ENCODE results near the gene GPD2.

The GPD2 gene

DNA sequence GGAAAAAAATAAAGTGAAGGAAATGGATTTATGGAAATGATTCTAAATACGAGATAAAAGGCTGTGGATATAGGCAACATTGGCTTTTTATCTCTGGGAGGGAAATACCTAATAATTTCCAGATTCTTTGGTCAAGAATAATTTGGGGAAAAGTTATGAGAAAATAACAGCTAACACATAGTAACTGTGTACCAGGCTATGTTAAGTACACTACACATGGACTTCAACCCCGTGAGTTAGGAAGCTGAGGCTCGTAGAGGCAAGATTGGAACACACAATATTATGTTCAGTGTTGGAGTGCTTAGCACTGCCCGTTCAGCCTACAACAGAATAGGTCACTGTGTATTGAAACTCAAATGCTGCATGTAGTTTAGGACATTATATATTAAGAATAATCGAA is 34.3 kb upstream of the GPD2 start:
- H3K9ac ChIP-seq (ENCODE audit: low read length in 5 of 5) = no peak overlapping the region
- H3K27me3 ChIP-seq (ENCODE audit: control insufficient read depth in 5 of 5, insufficient read depth in 4 of 5, low read length in 5 of 5) = no peaks in the 10 kb centered on the region
- no peak overlapping the region for H3K4me3 ChIP-seq (ENCODE audit: low read depth in 1 of 5, low read length in 5 of 5)
- no peak overlapping the region for H3K27ac ChIP-seq (ENCODE audit: low read depth, low read length)
- no peaks in the 10 kb centered on the region for H3K36me3 ChIP-seq (ENCODE audit: control insufficient read depth in 5 of 5, insufficient read depth in 5 of 5, low read length in 5 of 5)
- no peaks in the 10 kb centered on the region for H3K9me3 ChIP-seq (ENCODE audit: control insufficient read depth in 5 of 5, low read length in 5 of 5)
- H3K4me1 ChIP-seq (ENCODE audit: control insufficient read depth in 5 of 5, insufficient read depth in 5 of 5, low read length in 5 of 5) = peaks cover 6 to 19% (median 14%) of the 10 kb centered on the region in 5 donors

DNA sequence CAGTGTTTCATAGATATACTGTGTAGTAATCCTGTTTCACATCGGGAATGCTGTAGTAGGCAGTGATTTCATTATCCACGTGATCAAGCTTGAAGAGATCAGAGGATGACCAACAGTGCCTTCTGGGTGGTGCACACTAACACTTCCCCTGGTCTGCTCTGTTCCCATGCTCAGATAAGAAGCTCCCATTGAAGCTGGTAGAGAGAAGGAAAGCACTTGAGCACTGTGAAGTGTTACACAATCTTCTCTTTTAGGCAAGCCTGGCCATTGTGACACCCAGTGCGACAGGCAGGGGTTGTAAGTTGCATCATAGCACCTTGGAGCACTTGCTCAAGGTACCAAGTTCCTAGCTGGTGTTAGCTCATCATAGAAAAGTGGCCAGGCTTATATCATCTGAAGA is 30.6 kb upstream of the GPD2 start:
- H3K9ac ChIP-seq (ENCODE audit: low read length in 5 of 5) = no peak overlapping the region
- no peak overlapping the region for H3K4me3 ChIP-seq (ENCODE audit: low read depth in 1 of 5, low read length in 5 of 5)
- no peaks in the 10 kb centered on the region for H3K27me3 ChIP-seq (ENCODE audit: control insufficient read depth in 5 of 5, insufficient read depth in 4 of 5, low read length in 5 of 5)
- no peaks in the 10 kb centered on the region for H3K36me3 ChIP-seq (ENCODE audit: control insufficient read depth in 5 of 5, insufficient read depth in 5 of 5, low read length in 5 of 5)
- H3K9me3 ChIP-seq (ENCODE audit: control insufficient read depth in 5 of 5, low read length in 5 of 5) = no peaks in the 10 kb centered on the region
- H3K4me1 ChIP-seq (ENCODE audit: control insufficient read depth in 5 of 5, insufficient read depth in 5 of 5, low read length in 5 of 5) = peaks cover 0 to 7% (median 3%) of the 10 kb centered on the region in 5 donors
- H3K27ac ChIP-seq (ENCODE audit: low read depth, low read length) = no peak overlapping the region

DNA sequence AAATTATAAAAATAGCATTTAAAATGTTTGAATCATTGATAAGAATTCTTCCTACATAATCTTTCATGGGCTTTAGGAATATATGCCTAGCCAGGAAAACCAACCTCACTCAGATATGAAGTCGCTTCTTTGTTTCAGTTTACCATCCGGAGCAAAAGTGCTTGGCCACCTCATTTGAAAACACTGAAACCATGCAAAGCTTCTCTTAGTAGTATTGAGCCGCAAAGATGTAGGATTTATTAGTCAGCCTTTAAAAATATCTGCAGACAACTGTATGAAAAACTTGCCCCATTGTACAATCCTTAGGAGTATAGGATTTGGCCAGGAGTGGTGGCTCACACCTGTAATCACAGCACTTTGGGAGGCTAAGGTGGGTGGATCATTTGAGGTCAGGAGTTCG is 24.3 kb upstream of the GPD2 start:
- H3K27me3 ChIP-seq (ENCODE audit: control insufficient read depth in 5 of 5, insufficient read depth in 4 of 5, low read length in 5 of 5) = no peaks in the 10 kb centered on the region
- no peak overlapping the region for H3K4me3 ChIP-seq (ENCODE audit: low read depth in 1 of 5, low read length in 5 of 5)
- H3K9ac ChIP-seq (ENCODE audit: low read length in 5 of 5) = no peak overlapping the region
- no peaks in the 10 kb centered on the region for H3K9me3 ChIP-seq (ENCODE audit: control insufficient read depth in 5 of 5, low read length in 5 of 5)
- H3K27ac ChIP-seq (ENCODE audit: low read depth, low read length) = no peak overlapping the region
- no peaks in the 10 kb centered on the region for H3K36me3 ChIP-seq (ENCODE audit: control insufficient read depth in 5 of 5, insufficient read depth in 5 of 5, low read length in 5 of 5)
- no peaks in the 10 kb centered on the region for H3K4me1 ChIP-seq (ENCODE audit: control insufficient read depth in 5 of 5, insufficient read depth in 5 of 5, low read length in 5 of 5)

DNA sequence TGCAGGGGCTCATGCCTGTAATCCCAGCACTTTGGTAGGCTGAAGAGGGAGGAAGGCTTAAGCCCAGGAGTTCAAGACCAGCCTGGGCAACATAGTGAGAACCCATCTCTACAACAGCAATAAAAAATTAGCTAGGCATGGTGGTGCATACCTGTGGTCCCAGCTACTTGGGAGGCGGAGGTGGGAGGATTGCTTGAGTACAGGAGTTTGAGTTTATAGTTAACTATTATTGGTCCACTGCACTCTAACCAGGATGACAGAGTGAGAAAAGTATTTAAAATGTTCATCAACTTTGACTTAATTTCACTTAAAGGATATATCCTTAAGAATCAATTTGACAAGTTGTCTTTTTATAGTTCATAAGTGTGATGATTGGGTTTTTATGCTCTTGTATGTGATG is 14.3 kb upstream of the GPD2 start:
- Histone ChIP-seq H3K9ac (ENCODE audit: low read length in 5 of 5) (no peak overlapping the region), H3K4me3 (ENCODE audit: low read depth in 1 of 5, low read length in 5 of 5) (no peak overlapping the region), H3K36me3 (ENCODE audit: control insufficient read depth in 5 of 5, insufficient read depth in 5 of 5, low read length in 5 of 5) (no peaks in the 10 kb centered on the region), H3K9me3 (ENCODE audit: control insufficient read depth in 5 of 5, low read length in 5 of 5) (peaks cover 0 to 3% (median 0%) of the 10 kb centered on the region in 5 donors), H3K27ac (ENCODE audit: low read depth, low read length) (no peak overlapping the region), H3K27me3 (ENCODE audit: control insufficient read depth in 5 of 5, insufficient read depth in 4 of 5, low read length in 5 of 5) (no peaks in the 10 kb centered on the region), H3K4me1 (ENCODE audit: control insufficient read depth in 5 of 5, insufficient read depth in 5 of 5, low read length in 5 of 5) (no peaks in the 10 kb centered on the region)

DNA sequence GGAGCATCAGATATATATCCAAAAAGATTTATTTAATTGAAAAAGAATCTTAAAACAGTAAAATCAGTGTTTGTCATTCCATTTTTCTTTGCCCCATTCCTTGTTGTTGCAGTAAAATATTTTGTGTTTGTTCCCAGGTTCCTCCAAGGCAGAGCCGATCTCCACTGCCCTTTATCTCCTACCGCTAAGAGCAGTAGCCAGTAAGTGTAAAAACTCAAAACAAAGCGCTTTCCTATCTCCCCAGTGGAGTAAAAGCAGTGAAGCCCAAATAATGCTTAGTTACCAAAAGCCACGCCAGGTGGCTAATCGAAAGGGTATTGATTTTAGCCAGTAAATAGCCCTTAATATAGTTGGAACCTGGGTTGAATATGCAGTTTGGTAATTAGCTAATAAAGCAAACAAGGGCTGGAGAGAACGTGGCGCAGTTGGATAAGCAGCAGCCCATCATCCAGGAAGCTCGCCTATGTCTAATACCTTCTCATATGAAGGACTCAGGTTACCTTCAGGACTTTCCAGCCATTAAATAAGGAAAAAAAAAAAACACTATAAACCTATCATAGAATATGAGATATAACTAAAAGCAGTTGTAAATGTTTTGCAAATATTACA is 12.4 kb upstream of the GPD2 start:
- H3K27me3 ChIP-seq (ENCODE audit: control insufficient read depth in 5 of 5, insufficient read depth in 4 of 5, low read length in 5 of 5) = no peaks in the 10 kb centered on the region
- no peak overlapping the region for H3K27ac ChIP-seq (ENCODE audit: low read depth, low read length)
- no peaks in the 10 kb centered on the region for H3K36me3 ChIP-seq (ENCODE audit: control insufficient read depth in 5 of 5, insufficient read depth in 5 of 5, low read length in 5 of 5)
- H3K9me3 ChIP-seq (ENCODE audit: control insufficient read depth in 5 of 5, low read length in 5 of 5) = peaks cover 0 to 3% (median 0%) of the 10 kb centered on the region in 5 donors
- no peak overlapping the region for H3K4me3 ChIP-seq (ENCODE audit: low read depth in 1 of 5, low read length in 5 of 5)
- H3K4me1 ChIP-seq (ENCODE audit: control insufficient read depth in 5 of 5, insufficient read depth in 5 of 5, low read length in 5 of 5) = no peaks in the 10 kb centered on the region
- no peak overlapping the region for H3K9ac ChIP-seq (ENCODE audit: low read length in 5 of 5)

DNA sequence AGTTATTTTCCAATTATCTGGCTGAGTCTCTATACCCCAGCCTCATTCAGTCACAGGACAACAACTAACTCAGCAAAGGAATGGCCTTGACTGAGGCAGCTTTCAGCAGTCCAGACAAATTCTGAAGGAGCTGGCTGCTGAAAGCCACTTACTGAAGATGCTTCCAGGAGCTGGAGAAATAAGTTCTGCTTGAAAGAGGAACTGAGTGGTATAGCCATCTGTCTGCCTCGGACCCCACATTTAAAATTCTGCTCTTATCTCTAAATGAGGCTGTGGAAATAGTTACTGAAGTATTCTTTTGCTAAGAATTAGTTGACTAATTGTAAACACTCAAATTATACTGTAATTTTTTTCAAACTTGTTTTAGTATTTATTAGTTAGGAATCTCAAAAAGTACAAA is 9.1 kb upstream of the GPD2 start:
- Histone ChIP-seq H3K9me3 (ENCODE audit: control insufficient read depth in 5 of 5, low read length in 5 of 5) (no peaks in the 10 kb centered on the region), H3K9ac (ENCODE audit: low read length in 5 of 5) (no peak overlapping the region), H3K4me1 (ENCODE audit: control insufficient read depth in 5 of 5, insufficient read depth in 5 of 5, low read length in 5 of 5) (peaks cover 0 to 11% (median 2%) of the 10 kb centered on the region in 5 donors), H3K36me3 (ENCODE audit: control insufficient read depth in 5 of 5, insufficient read depth in 5 of 5, low read length in 5 of 5) (no peaks in the 10 kb centered on the region), H3K4me3 (ENCODE audit: low read depth in 1 of 5, low read length in 5 of 5) (no peak overlapping the region), H3K27me3 (ENCODE audit: control insufficient read depth in 5 of 5, insufficient read depth in 4 of 5, low read length in 5 of 5) (no peaks in the 10 kb centered on the region), H3K27ac (ENCODE audit: low read depth, low read length) (no peak overlapping the region)

DNA sequence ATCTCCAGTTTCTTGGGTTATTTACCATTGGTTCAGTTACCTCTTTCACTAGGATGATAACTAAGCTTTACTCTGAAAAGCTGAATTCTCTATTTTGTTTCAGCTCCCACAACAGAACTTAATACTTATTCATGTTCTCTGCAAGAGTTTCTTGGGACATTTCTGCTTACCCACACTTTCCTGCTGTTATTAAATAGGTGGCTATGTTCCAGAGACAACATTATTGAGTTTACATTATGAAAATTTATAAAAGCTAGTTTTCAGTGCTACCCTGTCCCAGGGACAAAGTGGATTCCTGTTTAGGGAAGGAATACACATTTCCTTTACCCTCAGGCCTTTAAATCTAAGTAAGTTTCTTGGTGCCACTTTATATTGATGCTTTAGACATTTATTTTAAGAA is 7.0 kb upstream of the GPD2 start:
- no peak overlapping the region for H3K27ac ChIP-seq (ENCODE audit: low read depth, low read length)

DNA sequence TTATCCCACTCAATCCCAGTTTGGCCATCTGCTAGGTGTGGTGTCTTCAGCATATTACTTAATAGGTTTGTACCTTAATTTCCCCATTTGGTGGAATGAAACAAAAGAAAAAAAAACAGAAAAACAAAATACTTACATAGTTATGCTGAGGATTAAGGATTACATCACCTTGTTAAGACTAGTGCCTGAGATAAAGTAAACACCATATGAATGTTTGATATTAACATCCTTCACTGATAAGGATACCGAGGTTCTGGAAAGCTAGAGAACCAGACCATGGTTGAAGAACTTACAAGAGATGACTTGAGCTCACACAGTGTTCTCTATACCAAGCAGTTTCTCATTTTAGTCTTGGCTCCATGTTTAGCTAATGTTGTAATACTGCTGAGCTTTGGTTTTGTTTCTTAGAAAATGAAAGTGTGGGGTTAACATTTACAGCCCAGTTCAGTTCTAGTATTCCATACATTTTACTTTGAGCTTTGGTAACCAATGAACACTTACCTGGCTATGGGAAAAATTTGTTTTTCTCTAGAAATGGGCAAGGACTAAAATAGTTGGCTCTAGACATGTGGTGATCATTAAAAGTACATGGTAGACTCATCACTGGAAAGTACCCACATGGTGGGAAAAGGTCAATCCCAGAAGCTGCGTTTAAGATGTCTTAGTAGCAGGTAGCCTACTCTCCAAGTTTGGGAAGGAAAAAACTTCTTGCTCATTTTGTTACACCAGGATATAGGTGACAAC is 5.8 kb upstream of the GPD2 start:
- Histone ChIP-seq H3K4me1 (ENCODE audit: control insufficient read depth in 5 of 5, insufficient read depth in 5 of 5, low read length in 5 of 5) (peaks cover 0 to 21% (median 13%) of the 10 kb centered on the region in 5 donors), H3K9ac (ENCODE audit: low read length in 5 of 5) (no peak overlapping the region), H3K27me3 (ENCODE audit: control insufficient read depth in 5 of 5, insufficient read depth in 4 of 5, low read length in 5 of 5) (no peaks in the 10 kb centered on the region), H3K4me3 (ENCODE audit: low read depth in 1 of 5, low read length in 5 of 5) (no peak overlapping the region), H3K9me3 (ENCODE audit: control insufficient read depth in 5 of 5, low read length in 5 of 5) (no peaks in the 10 kb centered on the region), H3K36me3 (ENCODE audit: control insufficient read depth in 5 of 5, insufficient read depth in 5 of 5, low read length in 5 of 5) (no peaks in the 10 kb centered on the region), H3K27ac (ENCODE audit: low read depth, low read length) (no peak overlapping the region)

More for the DNA sequence above, 7.0 kb upstream of the GPD2 start:
- Histone ChIP-seq H3K9me3 (ENCODE audit: control insufficient read depth in 5 of 5, low read length in 5 of 5) (no peaks in the 10 kb centered on the region), H3K36me3 (ENCODE audit: control insufficient read depth in 5 of 5, insufficient read depth in 5 of 5, low read length in 5 of 5) (no peaks in the 10 kb centered on the region), H3K4me3 (ENCODE audit: low read depth in 1 of 5, low read length in 5 of 5) (no peak overlapping the region), H3K4me1 (ENCODE audit: control insufficient read depth in 5 of 5, insufficient read depth in 5 of 5, low read length in 5 of 5) (peaks cover 0 to 11% (median 2%) of the 10 kb centered on the region in 5 donors), H3K27me3 (ENCODE audit: control insufficient read depth in 5 of 5, insufficient read depth in 4 of 5, low read length in 5 of 5) (no peaks in the 10 kb centered on the region), H3K9ac (ENCODE audit: low read length in 5 of 5) (no peak overlapping the region)

DNA sequence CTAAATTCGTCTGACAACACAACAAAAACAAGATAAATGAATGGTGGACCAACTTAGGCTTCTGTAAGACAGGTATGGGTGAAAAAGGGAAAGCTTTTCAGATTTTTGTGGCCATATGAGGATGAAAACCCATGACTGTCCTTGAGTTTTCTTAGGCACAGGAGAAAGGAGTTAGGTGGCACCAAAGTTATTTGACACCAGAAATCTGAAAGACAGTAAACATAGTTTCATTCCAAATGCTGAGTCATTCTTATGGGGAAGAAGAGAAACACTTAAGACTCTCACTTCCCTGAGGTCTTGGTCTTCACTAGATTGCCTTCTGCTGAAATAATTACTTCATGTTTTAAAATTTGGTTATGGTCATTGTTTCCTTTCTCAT is 5.2 kb upstream of the GPD2 start:
- H3K9ac ChIP-seq (ENCODE audit: low read length in 5 of 5) = no peak overlapping the region
- no peak overlapping the region for H3K4me3 ChIP-seq (ENCODE audit: low read depth in 1 of 5, low read length in 5 of 5)
- H3K36me3 ChIP-seq (ENCODE audit: control insufficient read depth in 5 of 5, insufficient read depth in 5 of 5, low read length in 5 of 5) = no peaks in the 10 kb centered on the region
- H3K27me3 ChIP-seq (ENCODE audit: control insufficient read depth in 5 of 5, insufficient read depth in 4 of 5, low read length in 5 of 5) = no peaks in the 10 kb centered on the region
- no peaks in the 10 kb centered on the region for H3K9me3 ChIP-seq (ENCODE audit: control insufficient read depth in 5 of 5, low read length in 5 of 5)
- no peak overlapping the region for H3K27ac ChIP-seq (ENCODE audit: low read depth, low read length)
- peaks cover 0 to 23% (median 17%) of the 10 kb centered on the region in 5 donors for H3K4me1 ChIP-seq (ENCODE audit: control insufficient read depth in 5 of 5, insufficient read depth in 5 of 5, low read length in 5 of 5)

DNA sequence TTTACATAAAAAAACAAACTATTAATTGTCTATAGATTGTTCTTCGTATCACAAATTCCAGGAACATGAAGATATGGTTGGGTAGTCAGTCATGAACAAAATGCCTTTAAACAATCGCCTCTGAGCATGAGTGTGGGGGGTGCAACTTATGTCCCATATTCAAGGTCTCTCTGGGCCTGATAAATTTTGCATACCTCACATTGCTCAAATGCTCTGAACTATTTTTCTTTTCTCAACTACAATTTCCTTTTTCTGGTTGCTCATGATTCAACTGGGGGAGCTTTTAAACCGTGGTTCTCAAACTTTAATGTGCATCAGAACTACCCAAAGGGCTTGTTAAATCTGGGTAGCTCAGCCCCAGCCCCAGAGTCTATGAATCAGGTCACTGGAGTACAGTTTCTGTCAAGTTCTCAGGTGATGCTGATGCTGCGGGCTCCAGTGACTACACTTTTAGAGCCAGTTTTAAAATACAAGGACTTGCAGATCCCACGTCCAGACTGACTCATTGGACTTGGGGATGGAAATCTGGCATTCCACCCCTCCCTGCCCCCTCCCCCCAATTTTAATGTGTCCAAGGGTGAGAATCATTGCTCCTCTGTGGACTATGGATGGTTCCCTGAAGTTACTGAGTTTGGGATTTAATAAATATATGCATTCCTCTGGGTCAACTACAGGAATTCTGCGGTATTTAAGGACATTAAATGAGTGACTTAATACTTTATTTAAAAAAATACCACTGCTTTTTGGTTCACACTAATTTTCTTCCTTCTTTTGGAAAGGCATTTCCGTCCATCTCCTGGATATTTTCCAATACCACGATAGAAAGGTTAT is 1.5 kb upstream of the GPD2 start:
- Histone ChIP-seq H3K27me3 (ENCODE audit: control insufficient read depth in 5 of 5, insufficient read depth in 4 of 5, low read length in 5 of 5) (no peaks in the 10 kb centered on the region), H3K27ac (ENCODE audit: low read depth, low read length) (peak overlapping the region; percentile 98), H3K36me3 (ENCODE audit: control insufficient read depth in 5 of 5, insufficient read depth in 5 of 5, low read length in 5 of 5) (no peaks in the 10 kb centered on the region), H3K4me1 (ENCODE audit: control insufficient read depth in 5 of 5, insufficient read depth in 5 of 5, low read length in 5 of 5) (peaks cover 2 to 47% (median 43%) of the 10 kb centered on the region in 5 donors), H3K9me3 (ENCODE audit: control insufficient read depth in 5 of 5, low read length in 5 of 5) (no peaks in the 10 kb centered on the region), H3K4me3 (ENCODE audit: low read depth in 1 of 5, low read length in 5 of 5) (peak overlapping the region; percentile 74 to 87 (median 83)), H3K9ac (ENCODE audit: low read length in 5 of 5) (peak overlapping the region; percentile 87 to 98 (median 97))
